ENCODE results near the gene PARD3.
A peak's percentile ranks its signal among the peaks of the same experiment; 100 is the strongest.

PARD3 gene

DNA sequence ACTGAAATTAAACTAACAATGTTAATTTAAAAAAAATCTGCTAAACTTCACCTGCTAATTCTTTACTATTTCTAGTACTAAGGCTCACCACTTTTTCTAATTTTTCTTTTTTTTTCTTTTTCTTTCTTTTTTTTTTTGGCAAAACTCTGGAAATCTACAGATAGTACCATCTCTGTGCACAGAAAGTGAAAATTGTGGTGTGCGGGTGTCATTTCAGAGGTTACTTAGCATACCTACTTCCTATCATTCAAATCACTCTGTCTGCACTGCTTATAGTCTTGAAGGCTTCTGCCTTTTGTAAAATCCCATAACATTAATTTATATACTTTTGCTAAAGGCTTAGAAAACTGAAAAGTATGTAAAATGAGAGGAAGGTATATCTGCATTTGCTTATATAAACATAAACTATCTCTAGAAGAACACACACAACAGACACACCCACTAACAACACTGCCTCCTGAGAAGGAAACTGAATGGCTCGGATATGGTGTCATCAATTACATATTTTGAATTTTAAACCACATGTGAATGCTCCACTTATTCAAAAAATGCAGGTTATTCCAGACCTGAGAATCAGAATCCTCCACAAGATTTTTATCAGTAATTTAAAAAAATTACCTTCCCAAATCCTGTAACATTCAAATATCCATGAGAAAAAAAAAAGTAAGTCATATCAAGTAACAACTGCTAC lies 229.5 kb downstream of the PARD3 start:
- H3K36me3 ChIP-seq (replicated peaks): no peaks in the 10 kb centered on the region
- DNase-seq (ENCODE audit: low spot score in 2 of 2): no peak
- H3K9me3 ChIP-seq: no peaks in the 10 kb centered on the region
- H3K4me1 ChIP-seq: peaks cover 45% of the 10 kb centered on the region
- in situ Hi-C loops (cut with MboI; ENCODE audit: low sequenced_read_pairs): no loop called here
- no peaks in the 10 kb centered on the region for H3K27me3 ChIP-seq (ENCODE audit: low read depth)
- no peak overlapping the region for H3K4me3 ChIP-seq

DNA sequence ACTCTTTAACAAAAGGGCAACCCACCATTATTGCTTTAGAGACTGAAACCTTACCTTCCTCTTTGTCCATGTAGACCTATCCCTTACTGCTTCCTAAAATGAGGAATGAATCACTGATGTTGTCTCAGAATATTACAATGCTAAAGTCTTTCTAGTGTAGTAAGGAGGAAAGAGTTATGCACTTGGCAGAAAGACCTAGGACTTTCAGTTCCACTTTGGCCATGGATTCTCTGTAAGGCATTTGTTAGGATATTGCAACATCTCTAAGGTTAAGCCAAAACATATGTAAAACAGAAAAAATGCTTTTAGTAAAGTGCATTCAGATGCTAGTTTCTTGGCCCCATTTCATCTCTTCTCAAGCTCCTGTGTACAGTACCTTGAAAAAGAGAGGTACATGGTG lies 230.9 kb downstream of the PARD3 start:
- Histone ChIP-seq H3K36me3 (replicated peaks) (no peaks in the 10 kb centered on the region), H3K27me3 (ENCODE audit: low read depth) (no peaks in the 10 kb centered on the region), H3K4me1 (peaks cover 48% of the 10 kb centered on the region), H3K9me3 (no peaks in the 10 kb centered on the region), H3K4me3 (no peak overlapping the region)
- in situ Hi-C loops (cut with MboI; ENCODE audit: low sequenced_read_pairs): no loop called here
- no peak for DNase-seq (ENCODE audit: low spot score in 2 of 2)

DNA sequence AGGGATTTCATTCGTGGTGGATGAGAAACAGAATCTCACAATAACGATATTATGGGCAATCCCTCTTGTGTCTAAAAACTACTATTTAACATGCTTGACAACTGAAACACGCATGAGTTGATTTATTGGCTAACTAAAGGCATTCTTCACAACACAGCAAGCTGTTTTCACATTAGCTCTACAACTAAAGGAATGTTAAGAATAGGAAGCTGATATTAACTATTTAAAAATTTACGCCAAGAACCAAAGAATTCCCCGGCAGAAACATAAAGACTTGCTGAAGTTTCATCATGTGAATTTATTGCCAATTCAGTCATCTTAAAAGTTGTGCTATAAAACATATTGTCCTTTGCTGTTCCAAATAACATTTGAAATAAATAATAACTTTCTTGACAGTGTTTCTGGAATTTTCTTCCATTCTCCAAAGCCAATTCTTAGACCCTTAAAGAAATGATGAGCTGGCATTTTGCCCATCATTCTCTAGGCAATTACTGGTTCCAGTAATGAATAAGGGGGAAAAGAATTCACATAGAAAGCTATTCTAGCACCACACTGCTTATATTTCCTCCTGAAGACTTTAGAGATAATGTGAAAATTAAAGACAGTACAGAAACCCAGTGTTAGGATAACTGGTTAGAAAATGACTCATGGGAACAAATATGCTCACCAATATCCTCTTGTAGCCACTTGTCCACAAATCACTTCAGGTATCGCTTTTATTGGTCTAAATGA lies 233.1 kb downstream of the PARD3 start:
- H3K4me1 ChIP-seq: peaks cover 48% of the 10 kb centered on the region
- H3K4me3 ChIP-seq: no peak overlapping the region
- H3K36me3 ChIP-seq (replicated peaks): no peaks in the 10 kb centered on the region
- in situ Hi-C loops (cut with MboI; ENCODE audit: low sequenced_read_pairs): no loop called here
- DNase-seq (ENCODE audit: low spot score in 2 of 2): peak in 1 of 2 experiments; percentile 28
- no peaks in the 10 kb centered on the region for H3K9me3 ChIP-seq
- no peaks in the 10 kb centered on the region for H3K27me3 ChIP-seq (ENCODE audit: low read depth)

DNA sequence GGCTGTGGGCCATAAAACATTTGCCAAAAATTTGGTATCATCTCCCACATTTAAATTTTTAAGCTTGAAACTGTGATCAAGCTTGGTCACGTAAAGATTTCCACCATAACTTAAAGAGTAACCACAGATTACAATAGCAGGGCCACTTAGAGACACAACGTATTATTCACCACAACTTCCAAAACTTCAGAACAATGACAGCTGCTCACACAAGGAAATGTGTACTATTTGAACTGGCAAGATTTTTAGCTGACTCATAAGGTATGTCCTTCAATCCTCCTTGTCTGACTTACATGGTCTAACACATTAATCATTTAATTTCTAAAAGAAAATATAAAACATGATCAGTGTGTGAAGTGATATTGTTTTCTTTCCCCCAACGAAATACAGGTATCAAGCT lies 234.5 kb downstream of the PARD3 start:
- no peaks in the 10 kb centered on the region for H3K36me3 ChIP-seq (replicated peaks)
- DNase-seq (ENCODE audit: low spot score in 2 of 2): peak in 1 of 2 experiments; percentile 68
- in situ Hi-C loops (cut with MboI; ENCODE audit: low sequenced_read_pairs): no loop called here
- peaks cover 40% of the 10 kb centered on the region for H3K4me1 ChIP-seq
- H3K27me3 ChIP-seq (ENCODE audit: low read depth): no peaks in the 10 kb centered on the region
- no peaks in the 10 kb centered on the region for H3K9me3 ChIP-seq
- no peak overlapping the region for H3K4me3 ChIP-seq

DNA sequence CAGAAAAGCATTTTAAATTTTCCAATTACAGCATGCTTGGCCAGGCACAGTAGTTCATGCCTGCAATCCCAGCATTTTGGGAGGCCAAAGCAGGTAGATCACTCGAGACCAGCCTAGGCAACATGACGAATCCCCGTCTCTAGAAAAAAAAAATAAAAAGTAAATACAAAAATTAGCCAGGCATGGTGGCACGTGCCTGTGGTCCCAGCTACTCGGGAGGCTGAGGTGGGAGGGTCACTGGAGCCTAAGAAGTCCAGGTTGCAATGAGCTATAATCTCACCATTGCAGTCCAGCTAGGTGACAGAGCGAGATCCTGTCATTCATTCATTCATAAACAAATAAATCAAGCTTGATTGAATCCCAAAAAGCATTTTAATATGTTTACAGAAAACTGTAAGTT lies 234.9 kb downstream of the PARD3 start:
- no peak for DNase-seq (ENCODE audit: low spot score in 2 of 2)
- Histone ChIP-seq H3K4me1 (peaks cover 39% of the 10 kb centered on the region), H3K4me3 (no peak overlapping the region)

DNA sequence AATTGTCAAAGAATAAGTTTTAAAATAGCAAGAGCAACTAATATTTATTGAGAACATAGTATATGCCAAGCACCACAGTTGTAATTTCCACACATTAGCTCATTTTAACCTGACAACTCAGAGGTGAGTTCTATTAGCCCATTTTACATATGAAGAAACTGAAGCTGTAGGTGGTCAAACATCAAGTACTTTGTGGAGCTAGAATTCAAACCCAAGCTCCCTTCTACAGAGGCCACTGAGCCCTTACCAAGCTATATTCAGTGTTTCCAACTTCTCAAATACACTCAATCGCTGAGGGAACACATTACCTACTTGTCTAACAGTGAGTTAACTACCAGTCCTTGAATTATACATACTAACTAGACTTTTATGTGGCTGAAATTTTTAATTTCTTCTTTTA lies 236.6 kb downstream of the PARD3 start:
- no peaks in the 10 kb centered on the region for H3K9me3 ChIP-seq
- H3K4me1 ChIP-seq: peaks cover 33% of the 10 kb centered on the region
- in situ Hi-C loops (cut with MboI; ENCODE audit: low sequenced_read_pairs): no loop called here
- no peak for DNase-seq (ENCODE audit: low spot score in 2 of 2)
- H3K36me3 ChIP-seq (replicated peaks): no peaks in the 10 kb centered on the region
- no peaks in the 10 kb centered on the region for H3K27me3 ChIP-seq (ENCODE audit: low read depth)
- H3K4me3 ChIP-seq: no peak overlapping the region

More for the DNA sequence above, 234.9 kb downstream of the PARD3 start:
- no peaks in the 10 kb centered on the region for H3K27me3 ChIP-seq (ENCODE audit: low read depth)
- H3K9me3 ChIP-seq: no peaks in the 10 kb centered on the region
- H3K36me3 ChIP-seq (replicated peaks): no peaks in the 10 kb centered on the region
- in situ Hi-C loops (cut with MboI; ENCODE audit: low sequenced_read_pairs): no loop called here

DNA sequence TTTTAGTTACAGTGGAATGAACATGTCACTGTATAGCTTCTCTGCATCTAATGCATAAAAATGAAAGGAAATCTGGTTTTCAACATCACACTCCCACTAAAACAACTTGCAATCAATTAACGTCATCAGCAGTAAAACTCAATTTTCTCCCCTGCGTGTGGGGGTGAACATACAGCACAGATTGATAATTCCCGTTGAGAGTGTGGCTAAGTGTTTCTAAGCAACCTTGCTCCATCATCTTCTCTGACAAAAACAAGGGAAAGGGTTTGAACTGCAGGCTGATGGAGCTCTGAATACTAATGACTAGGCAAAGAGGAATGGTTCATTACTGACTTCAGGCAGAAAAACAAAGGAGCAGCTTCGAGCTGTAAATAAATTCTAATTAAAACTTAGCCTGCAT lies 238.3 kb downstream of the PARD3 start:
- in situ Hi-C loops (cut with MboI; ENCODE audit: low sequenced_read_pairs): no loop called here
- H3K27me3 ChIP-seq (ENCODE audit: low read depth): no peaks in the 10 kb centered on the region
- no peaks in the 10 kb centered on the region for H3K36me3 ChIP-seq (replicated peaks)
- H3K4me1 ChIP-seq: peaks cover 26% of the 10 kb centered on the region
- H3K4me3 ChIP-seq: no peak overlapping the region
- no peaks in the 10 kb centered on the region for H3K9me3 ChIP-seq
- DNase-seq (ENCODE audit: low spot score in 2 of 2): no peak

DNA sequence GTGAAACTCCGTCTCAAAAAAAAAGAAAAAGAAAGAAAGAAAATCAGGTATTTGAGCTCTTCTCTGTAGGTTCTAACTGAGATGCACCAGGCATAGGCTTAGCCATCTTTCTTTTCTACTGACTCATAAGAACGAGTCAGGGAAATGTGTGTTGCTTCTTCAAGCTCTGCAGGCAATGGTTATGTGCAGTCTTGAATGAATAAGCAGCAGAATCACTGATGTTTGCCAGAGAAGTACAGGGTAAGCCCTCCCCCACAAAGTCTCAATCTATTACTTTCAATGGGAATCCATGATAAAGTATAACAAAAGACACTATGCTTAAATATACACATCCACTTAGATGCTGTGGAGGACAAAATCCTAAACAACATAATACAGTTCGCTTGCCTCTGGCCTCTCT lies 239.2 kb downstream of the PARD3 start:
- Histone ChIP-seq H3K4me3 (no peak overlapping the region), H3K4me1 (peaks cover 18% of the 10 kb centered on the region), H3K36me3 (replicated peaks) (no peaks in the 10 kb centered on the region), H3K9me3 (no peaks in the 10 kb centered on the region), H3K27me3 (ENCODE audit: low read depth) (no peaks in the 10 kb centered on the region)
- no peak for DNase-seq (ENCODE audit: low spot score in 2 of 2)
- in situ Hi-C loops (cut with MboI; ENCODE audit: low sequenced_read_pairs): no loop called here

DNA sequence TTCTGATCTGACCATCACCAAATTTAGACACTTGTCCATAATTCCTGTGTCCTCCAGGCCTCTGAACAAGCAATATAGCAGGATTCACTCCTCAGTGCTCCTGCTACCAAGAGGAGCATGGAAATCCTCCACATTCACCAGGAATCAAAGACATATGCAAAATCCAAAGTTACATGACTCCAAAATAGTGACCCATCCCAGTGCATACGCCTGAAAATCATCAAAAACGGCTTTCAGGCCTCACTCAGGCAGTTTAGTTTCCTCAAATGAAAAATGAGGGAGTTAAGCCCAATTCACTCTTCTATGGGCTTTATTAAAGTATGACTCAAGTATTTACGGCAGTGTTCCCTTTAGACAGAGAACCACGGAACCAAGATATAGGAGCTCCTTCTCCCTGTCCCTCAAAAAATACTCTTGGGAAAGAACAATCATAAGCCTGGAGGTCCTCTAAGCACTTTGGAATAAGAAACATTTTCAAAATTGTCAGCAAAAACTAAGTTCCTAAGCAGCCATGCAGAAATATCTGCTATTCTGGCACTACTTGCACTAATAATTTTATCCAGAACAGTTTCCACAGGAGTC lies 240.7 kb downstream of the PARD3 start:
- no peak for DNase-seq (ENCODE audit: low spot score in 2 of 2)
- Histone ChIP-seq H3K27me3 (ENCODE audit: low read depth) (no peaks in the 10 kb centered on the region), H3K36me3 (replicated peaks) (no peaks in the 10 kb centered on the region), H3K4me3 (no peak overlapping the region), H3K9me3 (no peaks in the 10 kb centered on the region), H3K4me1 (peaks cover 12% of the 10 kb centered on the region)
- in situ Hi-C loops (cut with MboI; ENCODE audit: low sequenced_read_pairs): no loop called here

DNA sequence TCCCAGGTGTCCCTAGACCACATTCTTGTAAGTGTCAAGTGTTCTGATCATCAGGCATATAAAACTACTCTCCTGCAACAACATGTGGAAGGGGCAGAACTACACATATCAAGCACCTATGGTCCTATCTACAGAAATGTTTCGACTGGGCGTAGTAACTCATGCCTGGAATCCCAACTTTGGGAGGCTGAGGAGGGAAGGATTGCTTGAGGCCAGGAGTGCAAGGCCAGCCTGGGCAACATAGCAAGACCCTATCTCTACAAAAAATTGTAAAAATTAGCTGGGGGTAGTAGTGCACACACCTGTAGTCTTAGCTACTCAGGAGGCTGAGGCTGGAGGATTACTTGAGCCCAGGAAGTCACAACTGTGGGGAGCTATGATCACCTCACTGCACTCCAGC lies 244.2 kb downstream of the PARD3 start:
- no peaks in the 10 kb centered on the region for H3K36me3 ChIP-seq (replicated peaks)
- H3K4me3 ChIP-seq: no peak overlapping the region
- no peaks in the 10 kb centered on the region for H3K9me3 ChIP-seq
- H3K4me1 ChIP-seq: no peaks in the 10 kb centered on the region
- in situ Hi-C loops (cut with MboI; ENCODE audit: low sequenced_read_pairs): no loop called here
- H3K27me3 ChIP-seq (ENCODE audit: low read depth): no peaks in the 10 kb centered on the region
- DNase-seq (ENCODE audit: low spot score in 2 of 2): no peak

DNA sequence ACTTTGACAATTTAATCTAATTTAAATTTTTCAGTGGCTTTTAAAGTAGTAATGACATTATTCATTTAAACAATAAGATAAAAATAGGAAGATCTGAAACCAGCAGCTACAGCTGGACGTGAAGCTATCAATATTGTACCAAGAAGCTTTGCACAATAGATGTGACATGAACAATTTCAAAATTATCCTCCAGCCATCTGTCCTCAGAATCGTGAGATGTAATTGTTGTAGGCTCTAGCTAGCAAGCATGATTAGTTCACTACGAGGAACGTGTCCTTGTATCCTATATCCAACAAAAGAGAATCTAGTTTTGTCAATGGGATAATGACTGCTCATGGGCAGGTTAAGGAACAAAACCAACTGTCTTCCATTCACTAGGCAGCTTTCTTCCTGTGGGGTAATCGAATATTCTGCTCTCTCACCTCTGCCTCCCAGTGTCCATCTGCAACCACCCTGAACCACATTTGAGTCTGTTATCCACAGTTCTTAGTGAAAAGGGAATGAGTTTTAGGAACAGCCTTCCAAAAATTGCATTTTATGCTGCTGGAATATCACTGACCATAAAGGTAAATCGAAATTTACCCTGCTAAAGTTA lies 247.3 kb downstream of the PARD3 start:
- in situ Hi-C loops (cut with MboI; ENCODE audit: low sequenced_read_pairs): no loop called here
- Histone ChIP-seq H3K9me3 (no peaks in the 10 kb centered on the region), H3K36me3 (replicated peaks) (no peaks in the 10 kb centered on the region), H3K4me3 (no peak overlapping the region), H3K27me3 (ENCODE audit: low read depth) (no peaks in the 10 kb centered on the region), H3K4me1 (no peaks in the 10 kb centered on the region)
- DNase-seq (ENCODE audit: low spot score in 2 of 2): no peak

DNA sequence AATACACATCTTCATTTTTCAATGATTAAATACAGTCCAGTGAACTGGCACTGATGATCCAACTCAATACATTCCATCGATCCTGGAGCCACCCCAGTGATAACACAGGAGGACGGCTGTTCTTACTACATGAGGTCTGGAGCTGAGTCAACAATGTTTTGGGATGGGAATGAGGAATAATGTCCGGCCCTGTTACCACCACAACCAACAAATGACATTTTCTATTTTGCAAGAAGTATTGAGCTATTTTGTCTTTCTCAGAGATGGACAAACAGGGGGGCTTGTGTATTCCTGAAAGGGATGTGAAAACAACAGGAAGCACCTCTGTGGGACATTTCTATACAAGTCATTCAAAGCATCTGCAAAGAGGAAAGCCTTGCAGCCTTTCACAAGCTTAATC lies 249.2 kb downstream of the PARD3 start:
- in situ Hi-C loops (cut with MboI; ENCODE audit: low sequenced_read_pairs): no loop called here
- H3K4me1 ChIP-seq: no peaks in the 10 kb centered on the region
- H3K27me3 ChIP-seq (ENCODE audit: low read depth): no peaks in the 10 kb centered on the region
- no peaks in the 10 kb centered on the region for H3K9me3 ChIP-seq
- no peak overlapping the region for H3K4me3 ChIP-seq
- no peaks in the 10 kb centered on the region for H3K36me3 ChIP-seq (replicated peaks)
- no peak for DNase-seq (ENCODE audit: low spot score in 2 of 2)

DNA sequence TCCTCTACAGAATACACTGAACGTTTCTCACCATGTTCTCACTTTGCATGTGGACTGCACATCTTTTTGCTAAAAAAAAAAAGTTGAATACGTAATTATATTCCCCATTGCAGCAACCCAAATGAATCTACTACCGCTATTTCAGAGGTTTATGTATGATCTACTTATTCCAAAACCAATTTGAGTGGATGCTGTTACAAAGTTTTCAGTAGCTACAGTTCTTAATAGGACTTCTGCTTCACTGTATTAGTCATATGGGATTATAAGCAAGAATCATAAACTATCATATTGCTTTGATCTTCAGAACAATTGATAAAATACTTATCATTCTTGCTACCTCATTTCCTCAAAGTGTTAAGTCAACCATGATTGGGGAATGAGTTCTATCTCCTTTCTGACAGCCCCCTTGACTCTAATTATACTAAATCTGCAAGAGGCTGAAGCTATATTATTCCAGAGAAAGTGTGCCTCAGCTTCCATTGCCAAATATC lies 257.0 kb downstream of the PARD3 start:
- no peaks in the 10 kb centered on the region for H3K4me1 ChIP-seq
- no peaks in the 10 kb centered on the region for H3K27me3 ChIP-seq (ENCODE audit: low read depth)
- no peaks in the 10 kb centered on the region for H3K36me3 ChIP-seq (replicated peaks)
- no peaks in the 10 kb centered on the region for H3K9me3 ChIP-seq
- in situ Hi-C loops (cut with MboI; ENCODE audit: low sequenced_read_pairs): no loop called here
- no peak for DNase-seq (ENCODE audit: low spot score in 2 of 2)
- H3K4me3 ChIP-seq: no peak overlapping the region

DNA sequence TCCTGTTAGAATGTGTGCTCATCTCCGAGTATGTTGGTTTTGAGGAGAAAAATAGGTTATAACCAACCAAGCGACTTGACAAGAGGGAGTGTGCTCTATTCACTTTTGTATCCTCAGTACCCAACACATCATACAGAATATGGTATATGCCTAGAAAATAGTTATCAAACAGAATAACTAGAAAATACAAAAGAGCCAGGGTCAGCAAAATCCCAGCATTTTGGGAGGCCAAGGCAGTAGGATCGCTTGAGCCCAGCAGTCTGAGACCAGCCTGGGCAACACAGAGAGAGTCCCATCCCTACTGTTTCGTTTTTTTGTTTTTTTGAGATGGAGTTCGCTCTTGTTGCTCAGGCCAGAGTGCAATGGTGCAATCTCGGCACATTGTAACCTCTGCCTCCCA lies 257.9 kb downstream of the PARD3 start:
- in situ Hi-C loops (cut with MboI; ENCODE audit: low sequenced_read_pairs): no loop called here
- DNase-seq (ENCODE audit: low spot score in 2 of 2): no peak

More for the DNA sequence above, 257.9 kb downstream of the PARD3 start:
- Histone ChIP-seq H3K36me3 (replicated peaks) (no peaks in the 10 kb centered on the region), H3K4me1 (no peaks in the 10 kb centered on the region), H3K9me3 (no peaks in the 10 kb centered on the region), H3K4me3 (no peak overlapping the region), H3K27me3 (ENCODE audit: low read depth) (no peaks in the 10 kb centered on the region)
